Natural killer cell (primary cell): ENCODE measurements around the gene FAM151A. TPM values are rescaled to one million over a fixed set of nuclear protein-coding genes. Genes with fewer than 3 reads are reported as not detected.
"Not testable (repeated sequence)": the region's sequence is repeated elsewhere in the genome, so short reads cannot be mapped to it uniquely, and the experiment has no call there.

Experiments
- ATAC-seq, 3 donors: fragments of 150-1000 bp in 2 of 3; fragments of 200-7000 bp in 1 of 3; cut with Tn5 transposase; 1 replicate in 1 of 3; 2 replicates in 2 of 3; pipeline ENCODE4 v1.10.0; 2021; ENCODE audit warnings: mild to moderate bottlenecking in 2 of 3, moderate library complexity in 2 of 3
- DNase-seq, 2 donors: peaks; one replicate each; pipeline versions ENCODE4 v3.0.0 to v3.0.0-alpha.2; 2013 to 2021; ENCODE audit warnings: mixed read lengths in 1 of 2
- H3K27ac ChIP-seq: one replicate; pipeline ENCODE4 v1.5.1; 2013; ENCODE audit warnings: mild to moderate bottlenecking, low read length
- H3K27me3 ChIP-seq: one replicate; pipeline ENCODE4 v1.6.1; 2013; ENCODE audit warnings: low read length; ENCODE audit not compliant: control insufficient read depth, insufficient read depth
- H3K36me3 ChIP-seq: one replicate; pipeline ENCODE4 v1.6.1; 2013; ENCODE audit warnings: low read length; ENCODE audit not compliant: control insufficient read depth, insufficient read depth
- H3K4me1 ChIP-seq: one replicate; pipeline ENCODE4 v1.6.1; 2013; ENCODE audit warnings: low read length; ENCODE audit not compliant: control insufficient read depth, insufficient read depth
- H3K4me3 ChIP-seq: one replicate; pipeline ENCODE4 v1.5.1; 2013; ENCODE audit warnings: low read length
- H3K9me3 ChIP-seq: one replicate; pipeline ENCODE4 v1.6.1; 2013; ENCODE audit warnings: low read length; ENCODE audit not compliant: control insufficient read depth, insufficient read depth
- H3K27ac Mint-ChIP-seq, 2 donors: one replicate each; pipeline ENCODE4 v1.8.0; 2022; ENCODE audit warnings: mild to moderate bottlenecking in 2 of 2, mixed read lengths in 2 of 2, moderate library complexity in 1 of 2
- H3K27me3 Mint-ChIP-seq, 2 donors: one replicate each; pipeline ENCODE4 v1.8.0; 2022; ENCODE audit warnings: low read depth in 2 of 2, mixed read lengths in 2 of 2
- H3K36me3 Mint-ChIP-seq: one replicate; pipeline ENCODE4 v1.8.0; 2022; ENCODE audit warnings: mixed read lengths
- H3K4me1 Mint-ChIP-seq, 2 donors: one replicate each; pipeline ENCODE4 v1.8.0; 2022; ENCODE audit warnings: mixed read lengths in 2 of 2
- H3K4me3 Mint-ChIP-seq: one replicate; pipeline ENCODE4 v1.8.0; 2022; ENCODE audit warnings: mild to moderate bottlenecking, moderate library complexity, mixed read lengths
- H3K9me3 Mint-ChIP-seq, 2 donors: one replicate each; pipeline ENCODE4 v1.8.0; 2022; ENCODE audit warnings: mixed read lengths in 2 of 2
- CTCF ChIP-seq: fragments of 200-600 bp; IDR thresholded peaks from one replicate; pipeline ENCODE4 v1.8.0; 2022; ENCODE audit warnings: antibody characterized with exemption
- WGBS: methylation state at CpG from one replicate; pipeline ENCODE4 v1.1.7; 2013; ENCODE audit warnings: missing lambda C conversion rate; ENCODE audit not compliant: insufficient coverage; 5-methylcytosine and 5-hydroxymethylcytosine counted together
- intact Hi-C: fragments of 100-400 bp; cut with micrococcal nuclease; formaldehyde crosslinking; loops from one replicate; pipeline ENCODE4 v1.14.2; 2022
- total RNA-seq, 4 donors: library from RNA; stranded (reverse); fragments of 120-200 nt in 1 of 4; gene quantifications; one replicate each; pipeline versions ENCODE4 v1.2.3 to v1.2.4, GENCODE V29; 2013 to 2022

FAM151A gene
- total RNA-seq, 3 donors from 2014 or later (not counting 1 experiment from before 2014, with no cell fraction given): not detected

- Histone ChIP-seq H3K36me3 (no peaks in the 10 kb centered on the region), H3K4me3 (no peak overlapping the region), H3K27me3 (no peaks in the 10 kb centered on the region), H3K27ac (no peak overlapping the region), H3K4me1 (no peaks in the 10 kb centered on the region), H3K9me3 (peaks cover 13% of the 10 kb centered on the region)
- Mint-ChIP-seq H3K27ac (no peak overlapping the region), H3K4me1 (no peaks in the 10 kb centered on the region), H3K4me3 (no peak overlapping the region), H3K36me3 (no peaks in the 10 kb centered on the region), H3K27me3 (peaks cover 6 to 12% of the 10 kb centered on the region in 2 donors), H3K9me3 (peaks cover 3 to 4% of the 10 kb centered on the region in 2 donors)
- WGBS: 59% methylated on average over 3 of the region's 4 CpGs
- DNase-seq: no peak
- no peak for ATAC-seq
- TF ChIP-seq CTCF: no peak
- intact Hi-C loops: no loop called here
Observed at GRCh38 chr1:54640361-54640760, 17.0 kb upstream of the FAM151A start.

- H3K27me3 Mint-ChIP-seq: peaks cover 10 to 16% of the 10 kb centered on the region in 2 donors
- WGBS: 72% methylated on average over 5 of the region's 14 CpGs
- H3K9me3 Mint-ChIP-seq, H3K4me3 Mint-ChIP-seq, intact Hi-C loops, H3K9me3 ChIP-seq, H3K36me3 Mint-ChIP-seq, H3K36me3 ChIP-seq, ATAC-seq, H3K4me1 ChIP-seq, H3K27ac Mint-ChIP-seq, H3K27ac ChIP-seq, H3K4me1 Mint-ChIP-seq, DNase-seq, H3K27me3 ChIP-seq, H3K4me3 ChIP-seq: not testable (repeated sequence)
Observed at GRCh38 chr1:54636461-54637446, 13.4 kb upstream of the FAM151A start.

GRCh38 chr1:54635804-54636203, 12.5 kb upstream of the FAM151A start:
- not testable (repeated sequence) for H3K4me3 Mint-ChIP-seq

GRCh38 chr1:54627196-54627595, 3.9 kb upstream of the FAM151A start:
- no peaks in the 10 kb centered on the region for H3K4me1 Mint-ChIP-seq
- no peak for DNase-seq
- WGBS: 84% methylated on average over 10 of the region's 10 CpGs
- no peaks in the 10 kb centered on the region for H3K27me3 ChIP-seq
- intact Hi-C loops: no loop called here
- H3K27me3 Mint-ChIP-seq: peaks cover 7 to 19% of the 10 kb centered on the region in 2 donors
- H3K4me3 Mint-ChIP-seq: no peak overlapping the region
- H3K27ac ChIP-seq: no peak overlapping the region
- no peak overlapping the region for H3K27ac Mint-ChIP-seq
- H3K9me3 Mint-ChIP-seq: no peaks in the 10 kb centered on the region
- no peaks in the 10 kb centered on the region for H3K36me3 ChIP-seq
- no peak for ATAC-seq
- no peaks in the 10 kb centered on the region for H3K9me3 ChIP-seq
- TF ChIP-seq CTCF: no peak
- no peaks in the 10 kb centered on the region for H3K4me1 ChIP-seq
- H3K4me3 ChIP-seq: no peak overlapping the region
- no peaks in the 10 kb centered on the region for H3K36me3 Mint-ChIP-seq

More at GRCh38 chr1:54635804-54636203, 12.5 kb upstream of the FAM151A start:
- H3K4me1 Mint-ChIP-seq, intact Hi-C loops, H3K27ac ChIP-seq, DNase-seq, H3K4me3 ChIP-seq, H3K9me3 ChIP-seq, H3K27me3 ChIP-seq, H3K27ac Mint-ChIP-seq, H3K36me3 ChIP-seq, H3K9me3 Mint-ChIP-seq, ATAC-seq, H3K4me1 ChIP-seq, H3K36me3 Mint-ChIP-seq: not testable (repeated sequence)
- peaks cover 10 to 26% of the 10 kb centered on the region in 2 donors for H3K27me3 Mint-ChIP-seq
- WGBS: 85% methylated on average over 7 of the region's 7 CpGs
